ENCODE results near the gene PDSS2.

DNA sequence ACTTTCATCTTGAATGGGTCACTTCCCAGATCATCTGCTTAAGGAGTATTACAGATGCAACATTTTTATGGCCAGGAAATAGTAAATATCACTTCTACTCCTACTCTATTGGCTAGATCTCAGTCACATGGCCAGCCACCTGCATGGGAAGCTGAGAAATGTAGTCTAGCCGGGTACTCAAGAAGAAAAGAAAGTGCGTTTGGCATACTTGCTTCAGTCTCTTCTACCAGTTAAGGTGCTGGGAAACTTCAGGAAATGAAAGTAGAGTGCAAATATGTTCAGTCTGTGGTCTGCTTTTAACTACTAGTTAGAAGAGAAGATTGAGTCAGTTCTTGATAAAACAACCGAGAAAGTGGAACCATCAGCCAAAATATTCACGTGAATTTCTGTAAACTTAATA, 129.2 kb downstream of the PDSS2 start:
- TF ChIP-seq, protein P1, sequence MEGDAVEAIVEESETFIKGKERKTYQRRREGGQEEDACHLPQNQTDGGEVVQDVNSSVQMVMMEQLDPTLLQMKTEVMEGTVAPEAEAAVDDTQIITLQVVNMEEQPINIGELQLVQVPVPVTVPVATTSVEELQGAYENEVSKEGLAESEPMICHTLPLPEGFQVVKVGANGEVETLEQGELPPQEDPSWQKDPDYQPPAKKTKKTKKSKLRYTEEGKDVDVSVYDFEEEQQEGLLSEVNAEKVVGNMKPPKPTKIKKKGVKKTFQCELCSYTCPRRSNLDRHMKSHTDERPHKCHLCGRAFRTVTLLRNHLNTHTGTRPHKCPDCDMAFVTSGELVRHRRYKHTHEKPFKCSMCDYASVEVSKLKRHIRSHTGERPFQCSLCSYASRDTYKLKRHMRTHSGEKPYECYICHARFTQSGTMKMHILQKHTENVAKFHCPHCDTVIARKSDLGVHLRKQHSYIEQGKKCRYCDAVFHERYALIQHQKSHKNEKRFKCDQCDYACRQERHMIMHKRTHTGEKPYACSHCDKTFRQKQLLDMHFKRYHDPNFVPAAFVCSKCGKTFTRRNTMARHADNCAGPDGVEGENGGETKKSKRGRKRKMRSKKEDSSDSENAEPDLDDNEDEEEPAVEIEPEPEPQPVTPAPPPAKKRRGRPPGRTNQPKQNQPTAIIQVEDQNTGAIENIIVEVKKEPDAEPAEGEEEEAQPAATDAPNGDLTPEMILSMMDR (IDR thresholded peaks at IDR 0.05), result no peak
- TF ChIP-seq POLR2A (IDR thresholded peaks at IDR 0.05), result no peak
- TF ChIP-seq EP300 (IDR thresholded peaks at IDR 0.05), result no peak
- no peak for TF ChIP-seq POLR2AphosphoS5 (IDR thresholded peaks at IDR 0.05)
